CD4-positive, alpha-beta T cell (primary cell): ENCODE data around the gene CHAF1A. TPM values are rescaled to one million over a fixed set of nuclear protein-coding genes. Genes with fewer than 3 reads are reported as not detected.

Source experiments
- ATAC-seq: fragments of 200-7000 bp; cut with Tn5 transposase; one replicate; pipeline ENCODE4 v1.10.0; 2022; ENCODE audit warnings: mild to moderate bottlenecking; ENCODE audit not compliant: poor library complexity
- CTCF ChIA-PET: fragments of 350-600 bp; sonication (Branson Sonifier 250); formaldehyde crosslinking; loops from one replicate; lab custom pipeline; 2021; ENCODE audit warnings: antibody characterized with exemption, inconsistent platforms; lab: Charles Lee
- POLR2A ChIA-PET: fragments of 350-600 bp; sonication (Branson Sonifier 250); formaldehyde crosslinking; loops from one replicate; lab custom pipeline; 2021; ENCODE audit warnings: antibody characterized with exemption, inconsistent platforms; lab: Charles Lee
- DNase-seq, 14 experiments: peaks; one replicate each; pipeline ENCODE4 v3.0.0-alpha.2; 2013 to 2020; ENCODE audit warnings: mixed read lengths in 2 of 14
- H3K27ac ChIP-seq, 2 donors: one replicate each; pipeline versions ENCODE4 v1.5.1 to v1.7.0; 2013; ENCODE audit warnings: low read length in 2 of 2, low read depth in 1 of 2, mild to moderate bottlenecking in 1 of 2
- H3K27me3 ChIP-seq, 2 experiments: 1 replicate in 1 of 2; 2 replicates in 1 of 2; pipeline versions ENCODE4 v1.6.1 to v1.7.0; 2013; ENCODE audit warnings: low read length in 2 of 2, control low read depth in 1 of 2, mild to moderate bottlenecking in 1 of 2, moderate library complexity in 1 of 2; ENCODE audit not compliant: insufficient read depth in 2 of 2, control insufficient read depth in 1 of 2
- H3K36me3 ChIP-seq: one replicate; pipeline ENCODE4 v1.6.1; 2013; ENCODE audit warnings: low read length, control low read depth; ENCODE audit not compliant: insufficient read depth
- H3K4me1 ChIP-seq: one replicate; pipeline ENCODE4 v1.6.1; 2013; ENCODE audit warnings: low read length, control low read depth; ENCODE audit not compliant: insufficient read depth
- H3K4me3 ChIP-seq: one replicate; pipeline ENCODE4 v1.5.1; 2013; ENCODE audit warnings: mild to moderate bottlenecking, low read length, moderate library complexity
- H3K9me3 ChIP-seq, 2 experiments: 1 replicate in 1 of 2; 2 replicates in 1 of 2; pipeline versions ENCODE4 v1.6.1 to v1.7.0; 2013; ENCODE audit warnings: low read length in 2 of 2, mild to moderate bottlenecking in 2 of 2, control low read depth in 1 of 2, moderate library complexity in 1 of 2; ENCODE audit not compliant: control insufficient read depth in 1 of 2, insufficient read depth in 1 of 2
- H3K27ac Mint-ChIP-seq: one replicate; pipeline ENCODE4 v1.8.0; 2020; ENCODE audit warnings: mixed read lengths
- H3K27me3 Mint-ChIP-seq: one replicate; pipeline ENCODE4 v1.8.0; 2021; ENCODE audit warnings: mixed read lengths
- H3K36me3 Mint-ChIP-seq: one replicate; pipeline ENCODE4 v1.8.0; 2021; ENCODE audit warnings: low read depth, mixed read lengths
- H3K4me1 Mint-ChIP-seq: one replicate; pipeline ENCODE4 v1.8.0; 2021; ENCODE audit warnings: low read depth, mixed read lengths
- H3K4me3 Mint-ChIP-seq: one replicate; pipeline ENCODE4 v1.8.0; 2020; ENCODE audit warnings: mild to moderate bottlenecking, mixed read lengths
- H3K9me3 Mint-ChIP-seq: one replicate; pipeline ENCODE4 v1.8.0; 2020; ENCODE audit warnings: mixed read lengths
- CTCF ChIP-seq: fragments of 200-600 bp; IDR thresholded peaks from one replicate; pipeline ENCODE4 v1.8.0; 2022; ENCODE audit warnings: antibody characterized with exemption, mild to moderate bottlenecking
- intact Hi-C, 2 experiments: fragments of 100-400 bp; cut with DNase I in 1 of 2; cut with micrococcal nuclease in 1 of 2; formaldehyde crosslinking; loops; one replicate each; pipeline versions ENCODE4 v1.15.1 to v1.9.0; 2023 to 2025; cut with DNase I, micrococcal nuclease
- total RNA-seq, 174 experiments: library from RNA in 2 of 174; stranded (reverse) in 2 of 174; gene quantifications; one replicate each; pipeline ENCODE4 v1.2.3 and lab custom pipeline; 2021 to 2026

CHAF1A gene
- total RNA-seq, 2 experiments from 2014 or later = 27.5 to 27.8 TPM

DNA sequence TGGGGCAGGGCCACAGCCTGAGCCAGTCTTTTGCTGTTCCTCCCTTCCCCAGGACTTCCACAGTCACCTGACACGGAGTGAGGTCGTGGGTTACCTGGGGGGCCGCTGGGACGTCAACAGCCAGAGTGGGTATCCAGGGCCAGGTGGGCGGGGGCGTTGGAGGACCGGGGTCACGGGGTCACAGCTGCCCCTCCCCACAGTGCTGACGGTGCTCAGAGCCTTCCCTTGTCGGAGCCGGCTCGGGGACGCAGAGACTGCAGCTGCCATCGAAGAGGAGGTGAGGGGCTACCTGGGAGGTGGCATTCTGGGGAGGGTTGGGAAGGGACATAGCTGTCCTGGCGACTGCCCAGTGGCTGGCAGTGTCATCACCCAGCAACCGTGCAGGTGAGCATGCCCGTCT, 47.5 kb upstream of the CHAF1A start:
- Mint-ChIP-seq H3K4me3 (no peak overlapping the region), H3K4me1 (no peaks in the 10 kb centered on the region), H3K27me3 (no peaks in the 10 kb centered on the region), H3K36me3 (peaks cover 4% of the 10 kb centered on the region), H3K27ac (no peak overlapping the region), H3K9me3 (no peaks in the 10 kb centered on the region)
- CTCF ChIA-PET = interaction anchor here (0.7 kb wide), 1 partner anchor 12 kb away, joined by 4 read pairs; no protein-coding TSS in a partner anchor
- POLR2A ChIA-PET = interaction anchor here (0.7 kb wide), 1 partner anchor 35 kb away, joined by 4 read pairs; no protein-coding TSS in a partner anchor
- no peak for TF ChIP-seq CTCF
- Histone ChIP-seq H3K36me3 (peaks cover 23% of the 10 kb centered on the region), H3K4me3 (no peak overlapping the region), H3K4me1 (no peaks in the 10 kb centered on the region), H3K9me3 (no peaks in the 10 kb centered on the region), H3K27me3 (no peaks in the 10 kb centered on the region), H3K27ac (no peak overlapping the region)
- ATAC-seq (no peak), DNase-seq (peak in 1 of 14 experiments; percentile 25)
- intact Hi-C loops = no loop called here

- ATAC-seq = no peak
- no peak for TF ChIP-seq CTCF
- intact Hi-C loops = no loop called here
- no peak overlapping the region for H3K4me3 ChIP-seq
- peaks cover 20% of the 10 kb centered on the region for H3K36me3 Mint-ChIP-seq
- DNase-seq = peak in 1 of 14 experiments; percentile 13
- H3K27ac Mint-ChIP-seq = no peak overlapping the region
- H3K9me3 ChIP-seq = no peaks in the 10 kb centered on the region
- no peaks in the 10 kb centered on the region for H3K4me1 ChIP-seq
- H3K36me3 ChIP-seq = peaks cover 44% of the 10 kb centered on the region
- no peaks in the 10 kb centered on the region for H3K9me3 Mint-ChIP-seq
- ChIA-PET CTCF (interaction anchor here (1.9 kb wide), 1 partner anchor 13 kb away, joined by 5 read pairs; no protein-coding TSS in a partner anchor), POLR2A (no interaction called here)
- no peaks in the 10 kb centered on the region for H3K27me3 ChIP-seq
- H3K4me1 Mint-ChIP-seq = no peaks in the 10 kb centered on the region
- H3K27ac ChIP-seq = no peak overlapping the region
- H3K4me3 Mint-ChIP-seq = no peak overlapping the region
- no peaks in the 10 kb centered on the region for H3K27me3 Mint-ChIP-seq
These were observed 45.2 kb upstream of the CHAF1A start for GRCh38 chr19:4357095-4357797.

GRCh38 chr19:4357921-4358326, 44.5 kb upstream of the CHAF1A start:
- intact Hi-C loops = no loop called here
- Histone ChIP-seq H3K9me3 (no peaks in the 10 kb centered on the region), H3K27ac (no peak overlapping the region), H3K36me3 (peaks cover 50% of the 10 kb centered on the region), H3K4me1 (no peaks in the 10 kb centered on the region), H3K27me3 (no peaks in the 10 kb centered on the region), H3K4me3 (no peak overlapping the region)
- H3K4me1 Mint-ChIP-seq = no peaks in the 10 kb centered on the region
- peaks cover 18% of the 10 kb centered on the region for H3K36me3 Mint-ChIP-seq
- no peak overlapping the region for H3K4me3 Mint-ChIP-seq
- H3K9me3 Mint-ChIP-seq = no peaks in the 10 kb centered on the region
- H3K27me3 Mint-ChIP-seq = no peaks in the 10 kb centered on the region
- CTCF ChIA-PET = interaction anchor here (1.9 kb wide), 1 partner anchor 12 kb away, joined by 5 read pairs; no protein-coding TSS in a partner anchor
- no peak overlapping the region for H3K27ac Mint-ChIP-seq
- POLR2A ChIA-PET = no interaction called here
- no peak for TF ChIP-seq CTCF
- no peak for ATAC-seq
- peak in 1 of 14 experiments; percentile 18 for DNase-seq
